BE2C (cell line): ENCODE results near the gene TMTC2.

ENCODE experiments used
- DNase-seq: peaks from one replicate; pipeline ENCODE4 v3.0.0-alpha.2; 2020
- H3K27me3 ChIP-seq: fragments of 250-450 bp; sonication (Bioruptor Pico); 2 replicates; pipeline ENCODE4 v1.5.1; 2020; ENCODE audit warnings: mild to moderate bottlenecking
- H3K36me3 ChIP-seq: fragments of 250-450 bp; sonication (Bioruptor Pico); 2 replicates; pipeline ENCODE4 v1.5.1; 2020; ENCODE audit warnings: mild to moderate bottlenecking
- H3K4me1 ChIP-seq: fragments of 250-450 bp; sonication (Bioruptor Pico); 2 replicates; pipeline ENCODE4 v1.5.1; 2020
- H3K4me3 ChIP-seq: 2 replicates; pipeline ENCODE4 v1.5.1; 2011; ENCODE audit warnings: low read depth, low read length
- H3K9me3 ChIP-seq: fragments of 250-450 bp; sonication (Bioruptor Pico); 2 replicates; pipeline ENCODE4 v1.5.1; 2020
- CTCF ChIP-seq: IDR thresholded peaks from 2 replicates; pipeline ENCODE4 v1.5.1; 2012; ENCODE audit warnings: mild to moderate bottlenecking, low read depth, low read length

TMTC2 gene

GRCh38 chr12:82833481-82833880 lies 146.8 kb downstream of the TMTC2 start:
- Histone ChIP-seq H3K4me1 (peaks cover 7% of the 10 kb centered on the region; the same call in 1 of the 2 replicates), H3K9me3 (no peaks in the 10 kb centered on the region), H3K4me3 (no peak overlapping the region), H3K27me3 (no peaks in the 10 kb centered on the region), H3K36me3 (no peaks in the 10 kb centered on the region)
- TF ChIP-seq CTCF, result no peak
- no peak for DNase-seq

GRCh38 chr12:82835217-82835616 lies 148.5 kb downstream of the TMTC2 start:
- H3K4me1 ChIP-seq, result peaks cover 13% of the 10 kb centered on the region
- no peak for TF ChIP-seq CTCF
- no peaks in the 10 kb centered on the region for H3K9me3 ChIP-seq
- no peak overlapping the region for H3K4me3 ChIP-seq
- H3K27me3 ChIP-seq, result no peaks in the 10 kb centered on the region
- no peaks in the 10 kb centered on the region for H3K36me3 ChIP-seq
- DNase-seq, result no peak

- Histone ChIP-seq H3K27me3 (no peaks in the 10 kb centered on the region), H3K4me1 (peaks cover 13% of the 10 kb centered on the region), H3K4me3 (no peak overlapping the region), H3K9me3 (no peaks in the 10 kb centered on the region), H3K36me3 (no peaks in the 10 kb centered on the region)
- no peak for DNase-seq
- no peak for TF ChIP-seq CTCF
Observed at GRCh38 chr12:82838131-82838551, 151.4 kb downstream of the TMTC2 start.

GRCh38 chr12:82838827-82839226 lies 152.1 kb downstream of the TMTC2 start:
- no peaks in the 10 kb centered on the region for H3K36me3 ChIP-seq
- H3K4me1 ChIP-seq, result peaks cover 13% of the 10 kb centered on the region
- H3K27me3 ChIP-seq, result no peaks in the 10 kb centered on the region
- H3K9me3 ChIP-seq, result no peaks in the 10 kb centered on the region
- no peak for TF ChIP-seq CTCF
- no peak for DNase-seq
- H3K4me3 ChIP-seq, result no peak overlapping the region

- Histone ChIP-seq H3K36me3 (no peaks in the 10 kb centered on the region), H3K27me3 (no peaks in the 10 kb centered on the region), H3K4me3 (no peak overlapping the region), H3K4me1 (peaks cover 13% of the 10 kb centered on the region), H3K9me3 (no peaks in the 10 kb centered on the region)
- no peak for TF ChIP-seq CTCF
- no peak for DNase-seq
Observed at GRCh38 chr12:82839796-82840195, 153.1 kb downstream of the TMTC2 start.

- H3K4me3 ChIP-seq, result no peak overlapping the region
- no peak for DNase-seq
- H3K36me3 ChIP-seq, result no peaks in the 10 kb centered on the region
- TF ChIP-seq CTCF, result no peak
- no peaks in the 10 kb centered on the region for H3K9me3 ChIP-seq
- no peaks in the 10 kb centered on the region for H3K27me3 ChIP-seq
- peaks cover 13% of the 10 kb centered on the region for H3K4me1 ChIP-seq
Observed at GRCh38 chr12:82841487-82841904, 154.8 kb downstream of the TMTC2 start.
